Coronary artery (tissue), 2 donors: Measurements from ENCODE around the gene GIN1.

Source experiments
- DNase-seq: peaks from one replicate; pipeline ENCODE4 v3.0.0-alpha.2; 2017; ENCODE audit warnings: low spot score
- H3K27ac ChIP-seq, 2 donors: fragments of 200-600 bp; sonication (generic); one replicate each; pipeline ENCODE4 v1.5.1; 2016 to 2019
- H3K4me3 ChIP-seq: fragments of 200-600 bp; sonication (generic); 2 replicates; pipeline ENCODE4 v1.5.1; 2016; ENCODE audit warnings: mild to moderate bottlenecking, moderate library complexity
- TF ChIP-seq, protein P1 (sequence below): fragments of 200-600 bp; sonication (generic); IDR thresholded peaks from one replicate; pipeline ENCODE4 v1.5.1; 2019; ENCODE audit warnings: antibody characterized with exemption

Gene GIN1

GRCh38 chr5:103122242-103122641 is 2.3 kb upstream of the GIN1 start:
- peak overlapping the region; percentile 92 for H3K4me3 ChIP-seq

DNA sequence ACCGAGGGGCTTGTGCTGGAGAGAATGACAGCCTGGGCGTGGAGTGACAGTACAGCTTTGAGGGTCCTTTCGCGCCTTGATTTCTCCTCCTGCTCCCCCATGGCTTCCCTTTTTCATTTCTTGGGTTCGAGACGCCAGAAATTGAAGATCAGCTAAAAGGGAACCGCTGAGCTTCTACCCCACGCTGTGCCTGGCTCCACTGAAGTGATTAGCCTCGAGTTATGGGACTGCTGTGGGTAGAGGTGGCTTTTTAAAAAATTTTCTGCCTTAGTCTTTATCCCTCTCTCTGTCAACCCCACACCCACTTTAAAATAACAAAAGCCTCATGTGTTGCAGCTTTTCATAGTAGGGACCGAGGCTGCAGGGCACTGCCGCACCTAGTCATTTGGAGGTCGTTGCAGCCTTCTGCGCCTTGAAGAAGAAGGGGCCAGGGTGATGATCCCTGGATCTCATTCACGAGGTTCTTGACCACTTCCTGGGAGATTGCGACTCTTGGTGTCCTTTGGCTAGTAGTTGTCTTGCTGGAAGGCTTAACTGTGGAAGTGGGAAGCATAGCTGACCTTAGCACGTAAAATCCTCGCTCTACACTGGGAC is 766 bp upstream of the GIN1 start:
- TF ChIP-seq, protein P1, sequence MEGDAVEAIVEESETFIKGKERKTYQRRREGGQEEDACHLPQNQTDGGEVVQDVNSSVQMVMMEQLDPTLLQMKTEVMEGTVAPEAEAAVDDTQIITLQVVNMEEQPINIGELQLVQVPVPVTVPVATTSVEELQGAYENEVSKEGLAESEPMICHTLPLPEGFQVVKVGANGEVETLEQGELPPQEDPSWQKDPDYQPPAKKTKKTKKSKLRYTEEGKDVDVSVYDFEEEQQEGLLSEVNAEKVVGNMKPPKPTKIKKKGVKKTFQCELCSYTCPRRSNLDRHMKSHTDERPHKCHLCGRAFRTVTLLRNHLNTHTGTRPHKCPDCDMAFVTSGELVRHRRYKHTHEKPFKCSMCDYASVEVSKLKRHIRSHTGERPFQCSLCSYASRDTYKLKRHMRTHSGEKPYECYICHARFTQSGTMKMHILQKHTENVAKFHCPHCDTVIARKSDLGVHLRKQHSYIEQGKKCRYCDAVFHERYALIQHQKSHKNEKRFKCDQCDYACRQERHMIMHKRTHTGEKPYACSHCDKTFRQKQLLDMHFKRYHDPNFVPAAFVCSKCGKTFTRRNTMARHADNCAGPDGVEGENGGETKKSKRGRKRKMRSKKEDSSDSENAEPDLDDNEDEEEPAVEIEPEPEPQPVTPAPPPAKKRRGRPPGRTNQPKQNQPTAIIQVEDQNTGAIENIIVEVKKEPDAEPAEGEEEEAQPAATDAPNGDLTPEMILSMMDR: no peak
- no peak for DNase-seq
- peak overlapping the region; percentile 82 to 89 for H3K27ac ChIP-seq
- H3K4me3 ChIP-seq: peak overlapping the region; percentile 92

More at GRCh38 chr5:103122242-103122641, 2.3 kb upstream of the GIN1 start:
- TF ChIP-seq, protein P1: no peak
- no peak overlapping the region for H3K27ac ChIP-seq
- no peak for DNase-seq

DNA sequence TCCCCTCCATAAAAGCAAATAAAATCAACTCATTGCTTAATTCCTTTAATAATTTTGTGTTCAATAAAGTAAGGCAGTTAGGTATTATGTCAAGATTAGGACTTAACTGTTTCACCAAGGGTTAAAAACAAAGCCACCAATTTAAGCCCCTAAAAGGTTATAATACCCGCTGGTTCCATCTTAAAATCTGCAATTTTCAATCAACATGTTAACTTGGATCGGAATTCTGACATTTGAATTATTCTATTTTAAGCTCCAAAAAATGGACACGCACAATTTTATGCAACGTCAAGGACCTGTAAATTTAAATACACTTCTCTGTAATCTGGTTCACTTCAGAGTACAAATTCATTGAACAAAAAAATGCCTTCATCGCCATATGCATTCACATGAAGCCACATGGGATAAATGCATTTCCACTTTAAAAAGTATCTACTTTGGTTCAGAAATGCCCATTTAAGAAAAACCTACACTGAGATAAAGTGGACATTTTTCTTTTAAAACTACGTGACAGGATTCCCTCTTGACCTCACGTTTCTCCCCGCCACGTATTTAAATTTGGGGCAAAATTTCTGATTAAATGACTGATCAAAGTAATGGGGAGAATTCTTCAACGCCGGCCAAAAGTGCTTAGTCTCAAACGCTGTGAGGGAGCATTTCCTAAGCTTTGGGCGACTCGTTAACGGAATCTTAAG is 721 bp downstream of the GIN1 start:
- TF ChIP-seq, protein P1: no peak
- H3K4me3 ChIP-seq: peak overlapping the region; percentile 92
- no peak for DNase-seq
- H3K27ac ChIP-seq: peak overlapping the region; percentile 82 to 89

GRCh38 chr5:103117471-103117991 is 2.4 kb downstream of the GIN1 start:
- no peak for DNase-seq
- Histone ChIP-seq H3K27ac (no peak overlapping the region), H3K4me3 (no peak overlapping the region)
- TF ChIP-seq, protein P1: no peak

DNA sequence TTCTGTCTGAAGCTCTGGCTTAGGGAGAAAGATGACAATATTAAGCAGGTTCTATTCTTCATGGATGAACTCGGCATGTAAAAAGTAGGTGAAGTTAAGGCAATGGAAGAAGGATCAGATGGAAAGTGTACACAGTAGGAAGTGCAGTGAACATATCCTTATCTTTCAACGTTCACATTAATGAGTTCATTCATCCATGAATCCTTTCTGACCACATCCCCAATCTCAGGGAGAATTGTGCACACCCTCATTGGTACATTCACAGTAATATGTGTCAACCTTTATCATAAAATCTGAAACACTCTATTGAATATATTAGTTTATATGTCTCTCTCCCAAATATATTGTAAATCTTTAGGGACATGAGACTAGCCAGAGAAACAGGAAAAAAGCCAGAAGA is 5.5 kb downstream of the GIN1 start:
- no peak for DNase-seq
- no peak overlapping the region for H3K27ac ChIP-seq
- TF ChIP-seq, protein P1: no peak
- H3K4me3 ChIP-seq: no peak overlapping the region

DNA sequence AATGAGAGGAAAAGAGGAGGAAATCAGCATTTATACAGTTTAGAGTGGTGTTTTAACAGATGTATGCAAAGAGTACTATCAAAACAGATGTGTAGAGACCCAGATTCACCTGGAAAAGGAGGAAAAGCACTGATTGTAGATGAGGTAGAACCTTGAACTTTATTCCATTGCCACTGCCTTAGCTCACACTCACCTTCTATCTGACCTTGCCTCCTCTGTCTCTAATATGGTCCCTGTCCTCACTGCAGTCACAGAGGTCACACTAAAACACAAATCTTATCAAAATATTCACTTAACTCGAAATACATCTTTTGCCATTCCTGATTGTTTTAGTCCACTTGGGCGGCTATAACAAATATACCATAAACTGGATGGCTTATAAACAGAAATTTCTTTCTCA is 7.0 kb downstream of the GIN1 start:
- TF ChIP-seq, protein P1: no peak
- no peak overlapping the region for H3K4me3 ChIP-seq
- H3K27ac ChIP-seq: no peak overlapping the region
- no peak for DNase-seq

GRCh38 chr5:103111468-103111867 is 8.5 kb downstream of the GIN1 start:
- no peak for DNase-seq
- TF ChIP-seq, protein P1: no peak
- Histone ChIP-seq H3K4me3 (no peak overlapping the region), H3K27ac (no peak overlapping the region)
